Activated naive CD8-positive, alpha-beta T cell (primary cell): ENCODE data around the gene SFXN4.
A peak's percentile ranks its signal among the peaks of the same experiment; 100 is the strongest.
"Not testable (repeated sequence)": the region's sequence is repeated elsewhere in the genome, so short reads cannot be mapped to it uniquely, and the experiment has no call there.

Experiments
- H3K27ac Mint-ChIP-seq: one replicate; pipeline ENCODE4 v1.8.0; 2021; ENCODE audit warnings: mixed read lengths
- H3K27me3 Mint-ChIP-seq: one replicate; pipeline ENCODE4 v1.8.0; 2021; ENCODE audit warnings: mixed read lengths
- H3K36me3 Mint-ChIP-seq: one replicate; pipeline ENCODE4 v1.8.0; 2021; ENCODE audit warnings: mixed read lengths
- H3K4me1 Mint-ChIP-seq: one replicate; pipeline ENCODE4 v1.8.0; 2021; ENCODE audit warnings: low read depth, mixed read lengths
- H3K4me3 Mint-ChIP-seq: one replicate; pipeline ENCODE4 v1.8.0; 2021; ENCODE audit warnings: mild to moderate bottlenecking, mixed read lengths
- H3K9me3 Mint-ChIP-seq: one replicate; pipeline ENCODE4 v1.8.0; 2021; ENCODE audit warnings: low read depth, mixed read lengths

Gene SFXN4

DNA sequence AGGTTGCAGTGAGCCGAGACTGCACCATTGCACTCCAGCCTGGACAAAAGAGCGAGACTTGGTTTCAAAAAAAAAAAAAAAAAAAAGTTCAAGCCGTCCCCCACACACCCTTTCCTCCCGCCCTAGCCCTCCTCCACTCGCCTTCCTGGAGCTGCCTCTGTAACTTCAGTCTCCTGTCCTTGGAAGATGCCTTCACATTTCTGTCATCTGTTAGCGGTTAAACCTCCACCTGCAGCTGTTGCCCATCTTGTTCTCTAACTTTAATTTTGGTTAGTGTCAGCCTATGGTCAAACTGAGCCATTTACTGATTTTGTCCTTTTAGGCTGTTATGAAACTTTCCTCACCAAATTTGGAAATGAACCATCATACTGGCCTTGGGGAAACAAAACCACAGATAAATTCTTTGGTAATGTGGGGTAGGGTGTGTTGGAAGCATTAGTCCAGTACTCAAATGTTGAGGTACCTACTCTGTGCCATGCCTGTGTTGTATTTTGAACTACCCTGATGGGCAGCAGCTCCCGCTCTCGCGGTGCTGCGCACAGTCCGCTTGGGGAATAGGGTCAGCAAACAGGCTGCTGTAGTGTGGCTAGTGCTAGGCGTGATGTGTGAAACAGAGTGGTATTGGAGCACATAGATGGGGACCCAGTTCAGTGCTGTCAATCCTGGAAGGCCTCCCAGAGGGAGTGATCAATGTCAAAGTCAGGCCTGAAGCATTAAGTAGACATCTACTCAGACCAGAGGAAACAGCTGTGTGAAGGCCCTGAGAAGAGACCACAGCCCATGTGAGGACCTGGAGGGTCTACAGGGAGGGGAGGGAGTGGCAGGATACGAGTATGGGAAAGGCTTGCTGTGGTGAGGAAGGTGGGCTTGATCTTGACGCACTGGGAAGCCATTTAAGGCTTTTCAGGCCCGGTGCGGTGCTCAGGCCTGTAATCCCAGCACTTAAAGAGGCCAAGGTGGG lies 26.9 kb downstream of the SFXN4 start:
- Mint-ChIP-seq H3K4me3 (no peak overlapping the region), H3K36me3 (peaks cover 8% of the 10 kb centered on the region), H3K27ac (peak overlapping the region; percentile 28), H3K27me3 (no peaks in the 10 kb centered on the region), H3K9me3 (no peaks in the 10 kb centered on the region), H3K4me1 (peaks cover 9% of the 10 kb centered on the region)

DNA sequence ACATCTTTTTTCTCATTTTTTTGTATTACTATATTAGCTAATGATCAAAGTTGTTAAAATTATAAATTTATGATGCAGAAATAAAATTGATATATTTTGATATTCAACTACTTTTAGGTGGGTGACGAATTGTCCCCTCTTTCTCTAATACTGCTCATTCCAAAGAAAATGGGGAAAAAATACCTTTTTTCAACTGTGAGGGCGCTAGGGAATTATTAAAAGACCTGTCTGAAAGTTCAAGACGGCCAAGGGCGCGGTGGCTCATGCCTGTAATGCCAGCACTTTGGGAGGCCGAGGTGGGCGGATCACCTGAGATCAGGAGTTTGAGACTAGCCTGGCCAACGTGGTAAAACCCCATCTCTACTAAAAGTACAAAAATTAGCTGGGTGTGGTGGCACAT lies 27.6 kb downstream of the SFXN4 start:
- not testable (repeated sequence) for H3K9me3 Mint-ChIP-seq, H3K36me3 Mint-ChIP-seq, H3K27ac Mint-ChIP-seq, H3K27me3 Mint-ChIP-seq, H3K4me3 Mint-ChIP-seq
- H3K4me1 Mint-ChIP-seq, result peaks cover 15% of the 10 kb centered on the region

DNA sequence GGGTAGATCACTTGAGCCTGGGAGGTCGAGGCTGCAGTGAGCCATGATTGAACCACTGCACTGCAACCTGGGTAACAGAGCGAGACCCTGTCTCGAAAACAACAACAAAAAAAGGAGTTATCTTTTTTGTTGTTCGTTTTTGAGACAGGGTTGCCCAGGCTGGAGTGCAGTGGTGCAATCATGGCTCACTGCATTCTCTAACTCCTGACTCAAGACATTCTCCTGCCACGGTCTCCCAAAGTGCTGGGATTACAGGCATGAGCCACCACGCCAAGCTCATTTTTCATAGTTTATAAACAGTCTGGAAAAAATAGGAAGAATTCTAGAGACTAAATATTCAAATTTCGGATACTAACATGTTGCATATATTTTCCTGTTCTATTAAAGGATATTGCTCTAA lies 29.4 kb downstream of the SFXN4 start:
- no peak overlapping the region for H3K4me3 Mint-ChIP-seq
- peaks cover 30% of the 10 kb centered on the region for H3K4me1 Mint-ChIP-seq
- H3K27ac Mint-ChIP-seq, result no peak overlapping the region
- peaks cover 11% of the 10 kb centered on the region for H3K36me3 Mint-ChIP-seq
- H3K27me3 Mint-ChIP-seq, result no peaks in the 10 kb centered on the region
- no peaks in the 10 kb centered on the region for H3K9me3 Mint-ChIP-seq

DNA sequence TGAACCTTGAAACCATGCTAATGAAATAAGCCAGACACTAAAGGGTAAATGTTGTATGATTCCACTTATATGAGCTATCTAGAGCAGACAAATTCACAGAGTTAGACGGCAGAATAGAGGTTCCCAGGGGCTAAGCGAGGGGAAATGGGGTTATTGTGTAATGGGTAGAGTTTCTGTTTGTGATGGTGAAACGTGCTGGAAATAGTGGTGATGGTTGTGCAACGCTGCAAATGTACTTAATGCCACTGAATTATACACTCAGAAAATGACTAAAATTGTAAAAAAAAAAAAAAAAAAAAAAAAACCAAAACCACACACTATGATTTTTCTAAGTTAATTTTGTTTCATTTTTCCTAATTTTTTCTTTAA lies 30.0 kb downstream of the SFXN4 start:
- Mint-ChIP-seq H3K4me3 (no peak overlapping the region), H3K4me1 (peaks cover 36% of the 10 kb centered on the region), H3K27ac (peak overlapping the region; percentile 7), H3K27me3 (no peaks in the 10 kb centered on the region), H3K9me3 (no peaks in the 10 kb centered on the region), H3K36me3 (peaks cover 13% of the 10 kb centered on the region)

DNA sequence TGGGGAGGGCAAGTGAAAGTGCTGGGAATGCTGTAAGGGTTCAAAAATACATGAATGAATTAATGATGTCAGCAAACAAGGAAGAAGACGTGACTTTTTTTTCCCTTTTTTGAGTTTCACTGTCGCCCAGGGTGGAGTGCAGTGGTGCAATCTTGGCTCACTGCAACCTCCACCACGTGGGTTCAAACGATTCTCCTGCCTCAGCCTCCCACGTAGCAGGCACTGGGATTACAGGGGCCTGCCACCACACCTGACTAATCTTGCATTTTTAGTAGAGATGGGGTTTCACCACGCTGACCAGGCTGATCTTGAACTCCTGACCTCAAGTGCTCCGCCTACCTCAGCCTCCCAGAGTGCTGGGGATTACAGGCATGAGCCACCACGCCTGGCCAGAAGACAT lies 31.6 kb downstream of the SFXN4 start:
- Mint-ChIP-seq H3K27me3 (no peaks in the 10 kb centered on the region), H3K36me3 (peaks cover 19% of the 10 kb centered on the region), H3K9me3 (no peaks in the 10 kb centered on the region), H3K4me1 (peaks cover 39% of the 10 kb centered on the region), H3K4me3 (no peak overlapping the region), H3K27ac (peak overlapping the region; percentile 90)

DNA sequence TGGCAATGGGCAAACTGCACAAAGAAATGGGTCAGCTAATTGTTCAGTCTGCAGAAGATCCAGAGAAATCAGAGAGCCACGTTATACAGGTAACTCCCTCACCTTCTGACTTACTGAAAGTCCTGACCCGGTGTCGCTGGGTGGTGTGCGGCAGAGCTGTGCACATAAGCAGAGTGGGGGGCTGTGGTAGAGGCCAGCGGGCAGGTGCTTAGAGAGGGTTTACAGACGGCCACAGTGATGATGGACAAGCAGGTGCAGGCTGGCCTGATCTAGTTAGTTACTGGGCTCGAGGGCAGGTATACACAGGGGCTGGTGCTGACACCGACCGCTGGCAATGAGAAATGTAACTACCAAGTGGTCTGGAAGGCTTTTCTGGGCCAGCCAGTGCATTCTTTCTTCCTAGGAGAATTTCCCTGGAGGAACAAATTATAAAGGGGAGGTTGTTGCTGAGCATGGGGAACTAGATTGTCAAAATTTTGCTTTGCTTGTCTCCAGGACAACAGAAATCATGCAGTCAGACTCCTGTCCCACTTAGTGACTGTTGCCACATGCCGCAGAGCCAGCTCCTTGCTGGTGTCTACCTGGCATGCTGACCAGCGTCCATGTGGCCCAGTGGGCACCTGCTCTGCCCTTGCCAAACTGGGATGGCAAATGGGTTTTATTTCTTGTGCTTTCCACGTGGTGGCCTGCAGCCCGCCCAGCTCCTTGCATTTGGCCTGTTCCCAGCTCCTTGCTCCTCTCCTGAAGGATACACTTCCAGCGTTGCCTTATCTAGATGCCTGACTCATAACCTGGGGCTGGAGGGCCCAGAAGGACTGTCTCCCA lies 32.8 kb downstream of the SFXN4 start:
- no peaks in the 10 kb centered on the region for H3K9me3 Mint-ChIP-seq
- peaks cover 17% of the 10 kb centered on the region for H3K36me3 Mint-ChIP-seq
- H3K4me3 Mint-ChIP-seq, result peak overlapping the region; percentile 85
- no peaks in the 10 kb centered on the region for H3K27me3 Mint-ChIP-seq
- H3K4me1 Mint-ChIP-seq, result peaks cover 39% of the 10 kb centered on the region
- peak overlapping the region; percentile 97 for H3K27ac Mint-ChIP-seq

DNA sequence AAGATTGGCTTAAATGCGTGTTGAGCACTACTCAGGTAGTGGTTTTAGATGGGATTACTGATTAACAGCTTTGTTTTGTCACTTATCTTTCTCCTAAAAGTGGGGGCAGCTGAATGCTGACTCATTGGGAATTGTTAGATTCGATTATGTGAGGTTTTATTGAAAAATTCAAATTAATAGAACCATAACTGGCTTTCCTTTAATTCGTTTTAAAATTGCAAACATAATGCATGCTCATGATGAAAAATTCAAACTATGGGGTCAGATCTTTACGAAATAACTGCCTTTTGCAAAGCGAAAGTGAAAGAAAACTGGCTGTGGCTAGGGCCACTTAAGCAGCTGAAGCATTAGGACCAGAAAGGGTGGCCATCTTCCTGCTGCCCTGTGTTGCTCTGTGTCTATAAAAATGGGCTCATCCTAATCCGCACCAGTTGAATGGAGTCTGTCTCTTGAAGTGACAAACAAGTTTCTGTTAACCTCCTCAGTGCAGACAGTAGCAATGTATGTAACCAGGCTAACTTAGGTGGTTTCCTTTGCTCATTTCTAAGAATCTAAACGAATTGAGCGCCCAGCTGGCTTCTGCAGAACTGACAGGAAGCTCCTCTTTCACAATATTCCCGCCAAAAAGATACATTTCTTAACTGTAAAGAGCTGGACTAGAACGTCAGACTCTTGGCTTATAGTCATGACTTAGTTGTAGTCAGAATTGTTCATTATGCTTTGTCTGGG lies 33.8 kb downstream of the SFXN4 start:
- Mint-ChIP-seq H3K27ac (peak overlapping the region; percentile 97), H3K9me3 (no peaks in the 10 kb centered on the region), H3K4me3 (peak overlapping the region; percentile 85), H3K4me1 (peaks cover 39% of the 10 kb centered on the region), H3K27me3 (no peaks in the 10 kb centered on the region), H3K36me3 (peaks cover 17% of the 10 kb centered on the region)

DNA sequence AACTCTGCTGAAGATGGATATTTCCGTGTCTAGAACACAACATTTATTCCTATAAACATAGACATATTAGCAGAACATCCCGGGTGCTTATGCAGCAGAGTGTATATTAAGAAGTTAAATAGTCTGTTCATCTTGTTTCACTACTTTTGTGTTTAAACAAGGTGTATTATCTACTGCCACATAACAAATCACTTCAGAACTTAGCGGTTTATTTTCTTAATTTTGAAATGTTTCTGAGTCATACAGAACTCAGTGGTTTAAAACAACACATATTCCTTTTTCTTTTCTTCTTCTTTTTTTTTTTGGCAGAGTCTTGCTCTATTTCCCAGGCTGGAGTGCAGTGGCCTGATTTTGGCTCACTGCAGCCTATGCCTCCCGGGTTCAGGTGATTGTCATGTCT lies 35.8 kb downstream of the SFXN4 start:
- Mint-ChIP-seq H3K9me3 (no peaks in the 10 kb centered on the region), H3K27ac (no peak overlapping the region), H3K4me3 (no peak overlapping the region), H3K27me3 (no peaks in the 10 kb centered on the region), H3K4me1 (peaks cover 36% of the 10 kb centered on the region), H3K36me3 (peaks cover 22% of the 10 kb centered on the region)

DNA sequence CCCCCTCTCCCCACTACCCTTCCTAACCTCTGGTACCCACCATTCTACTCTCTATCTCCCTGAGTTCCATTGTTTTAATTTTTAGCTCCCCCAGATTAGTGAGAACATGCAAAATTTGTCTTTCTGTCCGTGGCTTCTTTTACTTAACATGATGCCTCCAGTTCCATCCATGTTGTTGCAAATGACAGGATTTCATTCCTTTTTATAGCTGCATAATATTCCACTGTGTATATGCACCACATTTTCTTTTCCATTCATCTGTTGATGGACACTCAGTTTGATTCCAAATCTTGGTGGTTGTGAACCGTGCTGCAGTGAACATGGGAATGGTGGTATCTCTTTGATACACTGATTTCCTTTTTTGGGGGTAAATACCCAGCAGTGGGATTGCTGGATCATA lies 39.6 kb downstream of the SFXN4 start:
- no peak overlapping the region for H3K27ac Mint-ChIP-seq
- peaks cover 15% of the 10 kb centered on the region for H3K36me3 Mint-ChIP-seq
- no peaks in the 10 kb centered on the region for H3K27me3 Mint-ChIP-seq
- peaks cover 10% of the 10 kb centered on the region for H3K4me1 Mint-ChIP-seq
- no peak overlapping the region for H3K4me3 Mint-ChIP-seq
- H3K9me3 Mint-ChIP-seq, result no peaks in the 10 kb centered on the region

DNA sequence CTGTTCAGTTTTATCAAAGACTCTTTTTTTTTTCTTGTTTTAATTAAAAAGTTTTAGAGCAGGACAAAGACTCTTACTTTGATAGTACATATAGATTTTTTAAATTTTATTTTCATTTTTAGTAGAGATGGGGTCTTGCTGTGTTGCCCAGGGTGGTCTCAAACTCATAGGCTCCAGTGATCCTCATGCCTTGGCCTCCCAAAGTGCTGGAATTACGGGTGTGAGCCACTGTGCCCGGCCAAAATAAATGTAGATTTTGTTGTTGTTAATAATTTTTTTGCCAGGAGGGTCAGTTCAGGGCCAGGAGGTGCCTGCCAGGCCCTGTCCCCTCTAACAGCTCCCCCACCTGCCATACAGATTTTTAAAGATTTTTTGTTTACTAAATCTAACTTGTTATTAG lies 44.6 kb downstream of the SFXN4 start:
- peaks cover 8% of the 10 kb centered on the region for H3K36me3 Mint-ChIP-seq
- no peaks in the 10 kb centered on the region for H3K27me3 Mint-ChIP-seq
- no peak overlapping the region for H3K27ac Mint-ChIP-seq
- peaks cover 1% of the 10 kb centered on the region for H3K4me1 Mint-ChIP-seq
- H3K4me3 Mint-ChIP-seq, result no peak overlapping the region
- no peaks in the 10 kb centered on the region for H3K9me3 Mint-ChIP-seq

DNA sequence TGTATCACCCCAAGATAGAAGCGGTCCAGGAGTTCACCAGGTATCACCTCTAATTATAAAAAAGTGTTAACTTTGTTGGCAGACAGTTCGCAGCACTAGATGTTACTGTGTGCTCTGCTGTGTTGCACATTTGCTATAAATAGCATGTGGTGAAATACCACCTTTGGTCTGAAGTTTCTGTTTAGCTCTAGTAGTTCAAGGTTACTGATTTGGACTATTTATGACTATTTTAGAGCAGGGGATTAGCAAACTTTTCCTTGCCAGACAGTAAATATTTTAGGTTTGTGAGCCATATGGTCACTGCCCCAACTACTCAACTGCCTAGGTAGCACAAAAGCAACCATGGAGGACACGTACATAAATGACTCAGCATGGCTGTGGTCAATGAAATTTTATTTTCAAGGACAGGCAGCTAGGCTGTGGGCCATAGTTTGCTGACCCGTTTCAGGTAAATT lies 45.1 kb downstream of the SFXN4 start:
- peaks cover 7% of the 10 kb centered on the region for H3K36me3 Mint-ChIP-seq
- H3K4me3 Mint-ChIP-seq, result no peak overlapping the region
- H3K4me1 Mint-ChIP-seq, result peaks cover 1% of the 10 kb centered on the region
- no peak overlapping the region for H3K27ac Mint-ChIP-seq
- no peaks in the 10 kb centered on the region for H3K27me3 Mint-ChIP-seq
- no peaks in the 10 kb centered on the region for H3K9me3 Mint-ChIP-seq

DNA sequence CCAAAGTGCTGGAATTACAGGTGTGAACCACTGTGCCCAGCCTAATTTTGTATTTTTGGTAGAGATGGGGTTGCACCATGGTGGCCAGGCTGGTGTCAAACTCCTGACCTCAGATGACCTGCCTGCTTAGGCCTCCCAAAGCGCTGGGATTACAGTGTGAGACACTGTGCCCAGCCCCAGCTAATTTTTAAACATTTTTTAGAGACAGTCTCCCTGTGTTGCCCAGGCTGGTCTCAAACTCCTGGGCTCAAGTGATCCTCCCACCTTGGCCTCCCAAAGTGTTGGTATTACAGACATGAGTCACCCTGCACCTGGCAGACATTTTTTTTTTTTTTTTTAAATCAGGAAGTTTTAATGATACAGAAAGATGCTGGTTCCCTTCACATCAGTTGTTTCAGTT lies 46.1 kb downstream of the SFXN4 start:
- Mint-ChIP-seq H3K9me3 (no peaks in the 10 kb centered on the region), H3K36me3 (peaks cover 7% of the 10 kb centered on the region), H3K27me3 (no peaks in the 10 kb centered on the region), H3K4me3 (no peak overlapping the region), H3K27ac (no peak overlapping the region), H3K4me1 (peaks cover 2% of the 10 kb centered on the region)

DNA sequence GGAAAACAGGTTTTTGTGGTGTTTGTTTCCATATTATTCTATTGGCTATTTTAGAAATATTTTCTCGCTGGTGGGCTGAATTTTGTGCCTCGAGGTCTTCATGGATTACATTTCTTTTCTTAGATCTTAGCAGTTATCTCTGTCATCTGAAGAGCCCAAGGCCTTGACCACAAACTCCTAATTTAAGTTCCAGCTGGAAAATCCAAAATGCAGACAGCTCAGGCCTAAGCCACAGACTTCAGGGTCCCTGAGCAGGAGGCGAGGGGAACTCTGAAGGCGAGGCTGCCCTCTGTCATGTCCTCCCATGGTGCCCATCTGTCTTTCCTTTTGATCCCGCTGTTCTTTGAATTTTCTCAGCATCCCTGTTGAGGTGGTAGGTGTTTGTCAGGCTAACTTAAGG lies 47.3 kb downstream of the SFXN4 start:
- H3K27me3 Mint-ChIP-seq, result no peaks in the 10 kb centered on the region
- no peak overlapping the region for H3K27ac Mint-ChIP-seq
- peaks cover 6% of the 10 kb centered on the region for H3K4me1 Mint-ChIP-seq
- H3K9me3 Mint-ChIP-seq, result no peaks in the 10 kb centered on the region
- H3K36me3 Mint-ChIP-seq, result peaks cover 9% of the 10 kb centered on the region
- H3K4me3 Mint-ChIP-seq, result no peak overlapping the region

DNA sequence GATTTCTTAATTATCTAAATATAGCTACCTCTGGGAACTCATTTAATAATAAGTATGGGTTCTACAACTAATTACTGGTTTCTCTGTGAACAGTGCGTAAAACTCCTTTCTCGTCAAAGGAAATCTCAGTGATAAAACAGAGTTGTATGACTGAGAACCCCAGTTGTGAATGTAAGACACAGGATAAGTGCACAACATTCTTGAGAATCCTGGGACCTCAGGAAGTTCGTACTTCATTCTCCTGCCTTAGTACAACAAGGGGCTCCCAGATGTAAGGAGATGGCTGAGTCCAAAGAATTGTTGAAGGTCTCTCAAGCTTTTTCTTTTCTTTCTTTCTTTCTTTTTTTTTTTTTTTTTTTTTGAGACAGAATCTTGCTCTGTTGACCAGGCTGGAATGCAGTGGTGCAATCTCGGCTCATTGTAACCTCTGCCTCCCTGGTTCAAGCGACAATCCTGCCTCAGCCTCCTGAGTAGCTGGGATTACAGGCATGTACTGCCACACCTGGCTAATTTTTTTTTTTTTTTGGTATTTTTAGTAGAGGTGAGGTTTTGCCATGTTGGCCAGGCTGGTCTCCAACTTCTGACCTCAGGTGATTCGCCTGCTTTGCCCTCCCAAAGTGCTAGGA lies 49.1 kb downstream of the SFXN4 start:
- H3K4me1 Mint-ChIP-seq, result peaks cover 6% of the 10 kb centered on the region
- no peak overlapping the region for H3K27ac Mint-ChIP-seq
- H3K9me3 Mint-ChIP-seq, result no peaks in the 10 kb centered on the region
- peaks cover 9% of the 10 kb centered on the region for H3K36me3 Mint-ChIP-seq
- no peak overlapping the region for H3K4me3 Mint-ChIP-seq
- no peaks in the 10 kb centered on the region for H3K27me3 Mint-ChIP-seq
